ENCODE results near the gene ADGRF5. TPM values are rescaled to one million over a fixed set of nuclear protein-coding genes. Genes with fewer than 3 reads are reported as not detected.

The ADGRF5 gene
- total and polyA plus RNA-seq, 2 donors (not counting 3 experiments of a cell fraction or from before 2014, with no cell fraction given) = 26.3 to 50.0 TPM

DNA sequence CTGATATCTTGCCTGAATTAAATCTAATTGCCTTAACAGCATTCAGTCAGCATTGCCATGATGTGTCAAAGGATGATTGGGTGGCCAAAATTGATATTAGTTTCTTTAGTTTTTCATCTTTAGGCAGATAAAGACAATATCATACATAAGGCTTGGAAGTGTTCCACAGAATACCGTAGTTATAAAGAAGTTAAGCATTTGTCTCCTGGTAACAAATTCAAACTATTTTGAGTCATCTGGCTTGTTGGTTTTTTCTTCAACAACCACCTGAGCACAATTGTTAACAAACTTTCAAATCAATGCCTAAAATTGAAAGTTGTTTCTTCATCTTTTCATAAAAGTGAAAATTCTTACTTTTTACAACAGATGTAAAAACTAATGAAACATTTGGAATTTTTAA, 47.5 kb upstream of the ADGRF5 start:
- Histone ChIP-seq H3K9me3 (replicated peaks; ENCODE audit: control insufficient read depth, insufficient read depth, low read length) (no peaks in the 10 kb centered on the region), H3K79me2 (ENCODE audit: control insufficient read depth, insufficient read depth, low read length) (no peaks in the 10 kb centered on the region), H3K4me2 (ENCODE audit: insufficient read depth, low read length) (no peak overlapping the region), H2AFZ (ENCODE audit: low read depth, low read length) (no peak overlapping the region), H3K27ac (ENCODE audit: insufficient read depth, low read depth, low read length) (no peak overlapping the region), H3K9ac (replicated peaks; ENCODE audit: extremely low read depth, insufficient read depth, low read length) (no peak overlapping the region), H3K27me3 (ENCODE audit: control insufficient read depth in 2 of 2, insufficient read depth in 2 of 2, low read length in 2 of 2) (peaks cover 0 to 2% of the 10 kb centered on the region in 2 experiments), H4K20me1 (replicated peaks; ENCODE audit: control insufficient read depth, extremely low read depth, insufficient read depth, low read length) (no peaks in the 10 kb centered on the region), H3K4me1 (ENCODE audit: control insufficient read depth, extremely low read depth, insufficient read depth, low read length) (no peaks in the 10 kb centered on the region), H3K36me3 (ENCODE audit: control insufficient read depth in 2 of 2, extremely low read depth in 1 of 2, insufficient read depth in 2 of 2, low read length in 2 of 2) (no peaks in the 10 kb centered on the region), H3K9me1 (replicated peaks; ENCODE audit: control insufficient read depth, extremely low read depth, insufficient read depth, low read length) (no peaks in the 10 kb centered on the region), H3K4me3 (replicated peaks in 1 of 3; ENCODE audit: insufficient read depth in 1 of 3, low read depth in 1 of 3, low read length in 3 of 3) (no peak overlapping the region)
- ChIA-PET CTCF (interaction anchor here (1.6 to 1.8 kb wide), 3 partner anchors 8 to 120 kb away, joined by 3 to 5 read pairs (median 3); no protein-coding TSS in a partner anchor), POLR2A (no interaction called here)
- intact Hi-C loops (cut with micrococcal nuclease) = no loop called here
- DNase-seq (ENCODE audit: low read depth, low spot score) (no peak), FAIRE-seq (no peak)
- TF ChIP-seq, protein P1, sequence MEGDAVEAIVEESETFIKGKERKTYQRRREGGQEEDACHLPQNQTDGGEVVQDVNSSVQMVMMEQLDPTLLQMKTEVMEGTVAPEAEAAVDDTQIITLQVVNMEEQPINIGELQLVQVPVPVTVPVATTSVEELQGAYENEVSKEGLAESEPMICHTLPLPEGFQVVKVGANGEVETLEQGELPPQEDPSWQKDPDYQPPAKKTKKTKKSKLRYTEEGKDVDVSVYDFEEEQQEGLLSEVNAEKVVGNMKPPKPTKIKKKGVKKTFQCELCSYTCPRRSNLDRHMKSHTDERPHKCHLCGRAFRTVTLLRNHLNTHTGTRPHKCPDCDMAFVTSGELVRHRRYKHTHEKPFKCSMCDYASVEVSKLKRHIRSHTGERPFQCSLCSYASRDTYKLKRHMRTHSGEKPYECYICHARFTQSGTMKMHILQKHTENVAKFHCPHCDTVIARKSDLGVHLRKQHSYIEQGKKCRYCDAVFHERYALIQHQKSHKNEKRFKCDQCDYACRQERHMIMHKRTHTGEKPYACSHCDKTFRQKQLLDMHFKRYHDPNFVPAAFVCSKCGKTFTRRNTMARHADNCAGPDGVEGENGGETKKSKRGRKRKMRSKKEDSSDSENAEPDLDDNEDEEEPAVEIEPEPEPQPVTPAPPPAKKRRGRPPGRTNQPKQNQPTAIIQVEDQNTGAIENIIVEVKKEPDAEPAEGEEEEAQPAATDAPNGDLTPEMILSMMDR (IDR thresholded peaks at IDR 0.05; ENCODE audit: extremely low read depth in 1 of 2, insufficient read depth in 1 of 2, low read depth in 1 of 2, low read length in 2 of 2) = no peak
- TF ChIP-seq JUN (IDR thresholded peaks at IDR 0.05; ENCODE audit: borderline replicate concordance, insufficient read depth, insufficient read length, low read depth) (no peak), GATA2 (IDR thresholded peaks at IDR 0.05; ENCODE audit: insufficient read depth, insufficient read length, low read depth, low read length) (no peak), POLR2AphosphoS5 (IDR thresholded peaks at IDR 0.05; ENCODE audit: insufficient read depth, low read depth, low read length) (no peak), MYC (IDR thresholded peaks at IDR 0.05; ENCODE audit: low read depth, low read length) (no peak)
- dilution Hi-C loops (cut with MboI; ENCODE audit: extremely low pct_ligation_motif_present, low sequenced_read_pairs) = no loop called here
- no TSS peak for BruUV-seq (replicated peaks)

DNA sequence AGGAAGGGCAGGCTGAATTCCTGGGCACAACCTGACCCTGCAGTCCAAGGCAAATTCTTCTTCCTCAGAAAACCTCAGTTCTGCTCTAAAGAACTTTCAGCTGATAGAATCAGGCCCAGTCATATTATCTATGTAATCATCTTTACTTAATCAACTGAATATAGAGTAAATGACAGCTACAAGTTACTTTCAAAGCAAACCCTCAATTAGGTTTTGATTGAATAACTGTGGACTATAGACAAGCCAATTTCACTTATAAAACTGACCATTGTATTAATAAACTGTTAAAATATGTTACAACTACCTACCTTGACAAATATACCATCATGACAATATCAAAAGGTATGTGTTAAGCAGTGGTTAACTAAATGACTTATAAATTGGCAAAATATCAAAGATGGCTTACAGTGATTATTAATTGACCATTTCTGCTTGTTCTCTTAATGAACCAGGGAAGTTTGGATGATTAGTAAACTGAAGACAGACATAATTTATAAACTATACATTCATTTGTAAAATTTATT, 46.1 kb upstream of the ADGRF5 start:
- Histone ChIP-seq H3K36me3 (ENCODE audit: control insufficient read depth in 2 of 2, extremely low read depth in 1 of 2, insufficient read depth in 2 of 2, low read length in 2 of 2) (no peaks in the 10 kb centered on the region), H3K4me3 (replicated peaks in 1 of 3; ENCODE audit: insufficient read depth in 1 of 3, low read depth in 1 of 3, low read length in 3 of 3) (no peak overlapping the region), H3K9ac (replicated peaks; ENCODE audit: extremely low read depth, insufficient read depth, low read length) (no peak overlapping the region), H3K9me3 (replicated peaks; ENCODE audit: control insufficient read depth, insufficient read depth, low read length) (no peaks in the 10 kb centered on the region), H2AFZ (ENCODE audit: low read depth, low read length) (no peak overlapping the region), H3K4me1 (ENCODE audit: control insufficient read depth, extremely low read depth, insufficient read depth, low read length) (no peaks in the 10 kb centered on the region), H3K9me1 (replicated peaks; ENCODE audit: control insufficient read depth, extremely low read depth, insufficient read depth, low read length) (no peaks in the 10 kb centered on the region), H3K4me2 (ENCODE audit: insufficient read depth, low read length) (no peak overlapping the region), H4K20me1 (replicated peaks; ENCODE audit: control insufficient read depth, extremely low read depth, insufficient read depth, low read length) (no peaks in the 10 kb centered on the region), H3K79me2 (ENCODE audit: control insufficient read depth, insufficient read depth, low read length) (no peaks in the 10 kb centered on the region), H3K27me3 (ENCODE audit: control insufficient read depth in 2 of 2, insufficient read depth in 2 of 2, low read length in 2 of 2) (peaks cover 0 to 5% of the 10 kb centered on the region in 2 experiments), H3K27ac (ENCODE audit: insufficient read depth, low read depth, low read length) (no peak overlapping the region)
- ChIA-PET POLR2A (no interaction called here), CTCF (interaction anchor here (1.6 to 1.8 kb wide), 2 partner anchors 9 to 10 kb away, joined by 3 to 5 read pairs; no protein-coding TSS in a partner anchor)
- dilution Hi-C loops (cut with MboI; ENCODE audit: extremely low pct_ligation_motif_present, low sequenced_read_pairs) (no loop called here), intact Hi-C loops (cut with micrococcal nuclease) (no loop called here)
- no TSS peak for BruUV-seq (replicated peaks)
- no peak for TF ChIP-seq EZH2 (IDR thresholded peaks at IDR 0.05; ENCODE audit: borderline replicate concordance, low read depth, low read length, severe bottlenecking)
- FAIRE-seq (no peak), DNase-seq (ENCODE audit: low read depth, low spot score) (no peak)
